Panc1 (cell line): Measurements from ENCODE around the gene SORL1-AS1.

Experiments
- POLR2AphosphoS5 ChIP-seq: IDR thresholded peaks from 2 replicates; pipeline ENCODE4 v1.6.1; 2012; ENCODE audit warnings: mild to moderate bottlenecking, low read depth, low read length, moderate library complexity
- REST ChIP-seq, 2 experiments: IDR thresholded peaks; 2 replicates each; pipeline ENCODE4 v1.6.1; 2011 to 2012; ENCODE audit warnings: low read depth in 2 of 2, control low read depth in 1 of 2, low read length in 1 of 2, mild to moderate bottlenecking in 1 of 2, moderate library complexity in 1 of 2; ENCODE audit not compliant: insufficient read depth in 1 of 2
- SIN3A ChIP-seq: IDR thresholded peaks from 2 replicates; pipeline ENCODE4 v1.6.1; 2012; ENCODE audit warnings: low read depth, mild to moderate bottlenecking, low read length, moderate library complexity, borderline replicate concordance; ENCODE audit not compliant: insufficient read depth
- TF ChIP-seq, protein P1 (sequence below): fragments of 450-650 bp; IDR thresholded peaks from 2 replicates; pipeline ENCODE4 v1.5.1; 2017; ENCODE audit warnings: mild to moderate bottlenecking

GRCh38 chr11:121452609-121453150, at the start of gene SORL1-AS1:
- no peak for TF ChIP-seq POLR2AphosphoS5
- TF ChIP-seq, protein P1, sequence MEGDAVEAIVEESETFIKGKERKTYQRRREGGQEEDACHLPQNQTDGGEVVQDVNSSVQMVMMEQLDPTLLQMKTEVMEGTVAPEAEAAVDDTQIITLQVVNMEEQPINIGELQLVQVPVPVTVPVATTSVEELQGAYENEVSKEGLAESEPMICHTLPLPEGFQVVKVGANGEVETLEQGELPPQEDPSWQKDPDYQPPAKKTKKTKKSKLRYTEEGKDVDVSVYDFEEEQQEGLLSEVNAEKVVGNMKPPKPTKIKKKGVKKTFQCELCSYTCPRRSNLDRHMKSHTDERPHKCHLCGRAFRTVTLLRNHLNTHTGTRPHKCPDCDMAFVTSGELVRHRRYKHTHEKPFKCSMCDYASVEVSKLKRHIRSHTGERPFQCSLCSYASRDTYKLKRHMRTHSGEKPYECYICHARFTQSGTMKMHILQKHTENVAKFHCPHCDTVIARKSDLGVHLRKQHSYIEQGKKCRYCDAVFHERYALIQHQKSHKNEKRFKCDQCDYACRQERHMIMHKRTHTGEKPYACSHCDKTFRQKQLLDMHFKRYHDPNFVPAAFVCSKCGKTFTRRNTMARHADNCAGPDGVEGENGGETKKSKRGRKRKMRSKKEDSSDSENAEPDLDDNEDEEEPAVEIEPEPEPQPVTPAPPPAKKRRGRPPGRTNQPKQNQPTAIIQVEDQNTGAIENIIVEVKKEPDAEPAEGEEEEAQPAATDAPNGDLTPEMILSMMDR = no peak
- TF ChIP-seq REST (IDR thresholded peaks at IDR 0.05; ENCODE audit: insufficient read depth in 1 of 2, low read depth in 2 of 2, low read length in 1 of 2) = no peak
- TF ChIP-seq SIN3A = no peak
